HepG2 (cell line): ENCODE results near the gene ASB16. TPM values are rescaled to one million over a fixed set of nuclear protein-coding genes. Genes with fewer than 3 reads are reported as not detected.

Experiments used
- microRNA-seq: library from miRNA; unstranded; fragments of <30 nt; microRNA quantifications from one replicate; pipeline ENCODE4, GENCODE V29; 2020
- polyA plus RNA-seq, 8 experiments: library from polyadenylated mRNA; depleted of rRNA in 3 of 8; stranded (reverse) in 7 of 8; unstranded in 1 of 8; fragments of >200 nt; fragmentation: Illumina TruSeq in 4 of 8; extraction: Trizol in 4 of 8; gene quantifications; 2 replicates each; pipeline versions ENCODE4 v1.2.1 to v1.2.3, GENCODE V29; 2011 to 2016; ENCODE audit warnings: low read depth in 4 of 8, missing spikeins in 1 of 8, mixed read lengths in 1 of 8; ENCODE audit not compliant: insufficient read depth in 1 of 8
- small RNA-seq, 3 experiments: library from RNA; depleted of rRNA; stranded (forward); fragments of <200 nt; gene quantifications; one replicate each; pipeline ENCODE3, GENCODE V24; 2012; ENCODE audit warnings: low read depth in 2 of 3, low replicate concordance in 1 of 3; ENCODE audit not compliant: insufficient read length in 3 of 3, insufficient read depth in 2 of 3
- total RNA-seq, 5 experiments: library from RNA; depleted of rRNA; stranded (reverse); fragments of >200 nt; fragmentation: Illumina TruSeq; extraction: Trizol; gene quantifications; 2 replicates each; pipeline ENCODE4 v1.2.3, GENCODE V29; 2016; ENCODE audit warnings: low read depth in 1 of 5

ASB16 gene
- total and polyA plus RNA-seq, 2 of the 13 experiments (the other 11 are each of a cell fraction or from before 2014, with no cell fraction given): 0.07 TPM; not detected in 1

Small RNA genes within 50 kb of the gene (microRNA-seq; reads per million reads assigned to microRNA genes)
- gene MIR6782: 0.51 reads per million

Small RNA genes within 50 kb of the gene (small RNA-seq; reads per million reads assigned to genes)
- gene MIR6782 (0 reads per million in 3 experiments), gene RNU6-131P (0 reads per million in 3 experiments)

Other genes starting within 250 kb of the ASB16 start
- gene PPY, start 228.2 kb upstream of the ASB16 start, total RNA-seq (2016; rRNA removed; fragmentation: Illumina TruSeq; extraction: Trizol): not detected in 2 replicates
- not detected in 2 replicates for gene PPY, start 228.2 kb upstream of the ASB16 start, polyA plus RNA-seq (2011; rRNA removed)
- not detected in 2 replicates for gene PYY, start 216.8 kb upstream of the ASB16 start, total RNA-seq (2016; rRNA removed; fragmentation: Illumina TruSeq; extraction: Trizol)
- 0.24 and 0.25 TPM in 2 replicates for gene PYY, start 216.8 kb upstream of the ASB16 start, polyA plus RNA-seq (2011; rRNA removed)
- 3.0 and 4.3 TPM in 2 replicates for gene NAGS, start 166.1 kb upstream of the ASB16 start, total RNA-seq (2016; rRNA removed; fragmentation: Illumina TruSeq; extraction: Trizol)
- 5.1 and 10.3 TPM in 2 replicates for gene NAGS, start 166.1 kb upstream of the ASB16 start, polyA plus RNA-seq (2011; rRNA removed)
- 50.0 and 72.0 TPM in 2 replicates for gene TMEM101, start 155.7 kb upstream of the ASB16 start, total RNA-seq (2016; rRNA removed; fragmentation: Illumina TruSeq; extraction: Trizol)
- gene TMEM101, start 155.7 kb upstream of the ASB16 start, polyA plus RNA-seq (2011; rRNA removed): 100 and 107 TPM in 2 replicates
- gene LSM12, start 104.0 kb upstream of the ASB16 start, total RNA-seq (2016; rRNA removed; fragmentation: Illumina TruSeq; extraction: Trizol): 52.8 and 58.4 TPM in 2 replicates
- 43.3 and 55.7 TPM in 2 replicates for gene LSM12, start 104.0 kb upstream of the ASB16 start, polyA plus RNA-seq (2011; rRNA removed)
- 18.8 and 38.5 TPM in 2 replicates for gene G6PC3, start 100.0 kb upstream of the ASB16 start, total RNA-seq (2016; rRNA removed; fragmentation: Illumina TruSeq; extraction: Trizol)
- gene G6PC3, start 100.0 kb upstream of the ASB16 start, polyA plus RNA-seq (2011; rRNA removed): 75.8 and 76.1 TPM in 2 replicates
- gene HDAC5, start 47.1 kb upstream of the ASB16 start, total RNA-seq (2016; rRNA removed; fragmentation: Illumina TruSeq; extraction: Trizol): 34.0 and 46.4 TPM in 2 replicates
- gene HDAC5, start 47.1 kb upstream of the ASB16 start, polyA plus RNA-seq (2011; rRNA removed): 85.4 and 140 TPM in 2 replicates
- 6.7 and 7.1 TPM in 2 replicates for gene HROB, start 28.8 kb upstream of the ASB16 start, total RNA-seq (2016; rRNA removed; fragmentation: Illumina TruSeq; extraction: Trizol)
- 5.0 and 6.1 TPM in 2 replicates for gene HROB, start 28.8 kb upstream of the ASB16 start, polyA plus RNA-seq (2011; rRNA removed)
- gene TMUB2, start 16.3 kb downstream of the ASB16 start, total RNA-seq (2016; rRNA removed; fragmentation: Illumina TruSeq; extraction: Trizol): 18.7 and 26.9 TPM in 2 replicates
- 50.8 and 55.5 TPM in 2 replicates for gene TMUB2, start 16.3 kb downstream of the ASB16 start, polyA plus RNA-seq (2011; rRNA removed)
- gene ATXN7L3, start 29.2 kb downstream of the ASB16 start, total RNA-seq (2016; rRNA removed; fragmentation: Illumina TruSeq; extraction: Trizol): 45.7 and 59.1 TPM in 2 replicates
- gene ATXN7L3, start 29.2 kb downstream of the ASB16 start, polyA plus RNA-seq (2011; rRNA removed): 44.5 and 49.3 TPM in 2 replicates
- 52.1 and 60.9 TPM in 2 replicates for gene UBTF, start 49.0 kb downstream of the ASB16 start, total RNA-seq (2016; rRNA removed; fragmentation: Illumina TruSeq; extraction: Trizol)
- gene UBTF, start 49.0 kb downstream of the ASB16 start, polyA plus RNA-seq (2011; rRNA removed): 15.2 and 16.1 TPM in 2 replicates
- gene SLC4A1, start 97.4 kb downstream of the ASB16 start, total RNA-seq (2016; rRNA removed; fragmentation: Illumina TruSeq; extraction: Trizol): not detected in 2 replicates
- gene SLC4A1, start 97.4 kb downstream of the ASB16 start, polyA plus RNA-seq (2011; rRNA removed): 0.01 TPM in 1 of 2 replicates, not detected in the other
- gene RUNDC3A, start 137.9 kb downstream of the ASB16 start, total RNA-seq (2016; rRNA removed; fragmentation: Illumina TruSeq; extraction: Trizol): not detected in 2 replicates
- gene RUNDC3A, start 137.9 kb downstream of the ASB16 start, polyA plus RNA-seq (2011; rRNA removed): 0.25 and 0.33 TPM in 2 replicates
- 119 and 151 TPM in 2 replicates for gene SLC25A39, start 154.1 kb downstream of the ASB16 start, total RNA-seq (2016; rRNA removed; fragmentation: Illumina TruSeq; extraction: Trizol)
- 144 and 164 TPM in 2 replicates for gene SLC25A39, start 154.1 kb downstream of the ASB16 start, polyA plus RNA-seq (2011; rRNA removed)
- 41.2 and 86.6 TPM in 2 replicates for gene GRN, start 174.6 kb downstream of the ASB16 start, total RNA-seq (2016; rRNA removed; fragmentation: Illumina TruSeq; extraction: Trizol)
- gene GRN, start 174.6 kb downstream of the ASB16 start, polyA plus RNA-seq (2011; rRNA removed): 143 and 195 TPM in 2 replicates
- gene FAM171A2, start 193.1 kb downstream of the ASB16 start, total RNA-seq (2016; rRNA removed; fragmentation: Illumina TruSeq; extraction: Trizol): 1.0 and 1.8 TPM in 2 replicates
- gene FAM171A2, start 193.1 kb downstream of the ASB16 start, polyA plus RNA-seq (2011; rRNA removed): 3.6 and 5.8 TPM in 2 replicates
- gene ITGA2B, start 218.9 kb downstream of the ASB16 start, total RNA-seq (2016; rRNA removed; fragmentation: Illumina TruSeq; extraction: Trizol): 0.38 and 0.41 TPM in 2 replicates
- gene ITGA2B, start 218.9 kb downstream of the ASB16 start, polyA plus RNA-seq (2011; rRNA removed): 1.1 and 1.9 TPM in 2 replicates